ENCODE measurements around the gene FAIM2.
"Not testable (repeated sequence)": the region's sequence is repeated elsewhere in the genome, so short reads cannot be mapped to it uniquely, and the experiment has no call there.

The FAIM2 gene

DNA sequence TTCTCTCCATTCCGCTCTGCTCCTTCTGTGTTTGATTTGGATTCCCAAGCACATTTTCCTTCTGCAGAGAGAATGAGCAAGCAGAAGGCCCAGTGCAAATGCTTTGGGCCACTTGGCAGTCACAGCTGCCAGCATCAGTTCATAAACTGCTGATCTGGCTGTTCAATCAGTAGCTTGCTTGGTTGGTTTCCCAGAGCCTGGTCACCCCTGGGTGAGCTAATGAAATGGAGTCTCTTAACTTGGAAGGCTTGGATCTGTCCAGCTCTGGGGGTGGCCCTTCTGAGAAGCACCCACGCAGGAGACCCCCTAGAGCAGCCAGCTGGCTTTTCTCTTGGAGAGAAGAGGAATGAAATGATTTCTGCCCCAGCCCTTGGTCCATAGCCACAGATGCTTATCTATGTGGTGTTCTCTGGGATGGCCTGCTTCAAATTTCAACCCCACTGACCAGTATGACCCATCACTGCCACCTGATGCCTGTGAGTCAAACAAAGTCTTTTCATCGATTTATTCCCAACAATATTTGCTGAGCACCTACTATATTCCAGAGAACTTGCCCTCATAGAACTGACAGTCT lies 30.3 kb downstream of the FAIM2 start:
- DNase-seq (ENCODE audit: low read depth) = no peak
- TF ChIP-seq, protein P1, sequence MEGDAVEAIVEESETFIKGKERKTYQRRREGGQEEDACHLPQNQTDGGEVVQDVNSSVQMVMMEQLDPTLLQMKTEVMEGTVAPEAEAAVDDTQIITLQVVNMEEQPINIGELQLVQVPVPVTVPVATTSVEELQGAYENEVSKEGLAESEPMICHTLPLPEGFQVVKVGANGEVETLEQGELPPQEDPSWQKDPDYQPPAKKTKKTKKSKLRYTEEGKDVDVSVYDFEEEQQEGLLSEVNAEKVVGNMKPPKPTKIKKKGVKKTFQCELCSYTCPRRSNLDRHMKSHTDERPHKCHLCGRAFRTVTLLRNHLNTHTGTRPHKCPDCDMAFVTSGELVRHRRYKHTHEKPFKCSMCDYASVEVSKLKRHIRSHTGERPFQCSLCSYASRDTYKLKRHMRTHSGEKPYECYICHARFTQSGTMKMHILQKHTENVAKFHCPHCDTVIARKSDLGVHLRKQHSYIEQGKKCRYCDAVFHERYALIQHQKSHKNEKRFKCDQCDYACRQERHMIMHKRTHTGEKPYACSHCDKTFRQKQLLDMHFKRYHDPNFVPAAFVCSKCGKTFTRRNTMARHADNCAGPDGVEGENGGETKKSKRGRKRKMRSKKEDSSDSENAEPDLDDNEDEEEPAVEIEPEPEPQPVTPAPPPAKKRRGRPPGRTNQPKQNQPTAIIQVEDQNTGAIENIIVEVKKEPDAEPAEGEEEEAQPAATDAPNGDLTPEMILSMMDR (IDR thresholded peaks at IDR 0.05; ENCODE audit: insufficient read depth, low read depth, low read length, missing control alignments) = no peak
- no peak overlapping the region for H3K4me3 ChIP-seq (ENCODE audit: low read length)

DNA sequence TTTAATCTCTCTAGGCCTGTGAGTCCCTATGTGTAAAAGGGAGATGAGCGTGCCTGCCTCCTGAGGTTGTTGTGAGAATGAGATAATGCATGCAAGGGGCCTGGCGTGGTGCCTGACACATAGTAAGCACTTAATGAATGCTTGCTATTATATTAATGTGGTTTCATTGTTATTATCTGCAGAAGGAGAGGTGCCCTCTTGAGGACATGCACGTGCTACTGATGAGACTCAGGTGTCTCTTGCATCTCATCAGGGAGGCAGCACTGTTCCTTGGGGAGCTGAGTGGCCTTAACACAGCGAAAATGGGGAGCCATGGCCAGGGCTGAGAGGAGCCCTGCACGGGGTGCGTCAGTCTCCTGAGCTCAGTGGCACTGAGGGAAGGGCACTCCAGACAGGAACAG lies 30.9 kb downstream of the FAIM2 start:
- TF ChIP-seq, protein P1 (IDR thresholded peaks at IDR 0.05; ENCODE audit: insufficient read depth, low read depth, low read length, missing control alignments) = no peak
- DNase-seq (ENCODE audit: low read depth) = peak; percentile 42
- no peak overlapping the region for H3K4me3 ChIP-seq (ENCODE audit: low read length)

DNA sequence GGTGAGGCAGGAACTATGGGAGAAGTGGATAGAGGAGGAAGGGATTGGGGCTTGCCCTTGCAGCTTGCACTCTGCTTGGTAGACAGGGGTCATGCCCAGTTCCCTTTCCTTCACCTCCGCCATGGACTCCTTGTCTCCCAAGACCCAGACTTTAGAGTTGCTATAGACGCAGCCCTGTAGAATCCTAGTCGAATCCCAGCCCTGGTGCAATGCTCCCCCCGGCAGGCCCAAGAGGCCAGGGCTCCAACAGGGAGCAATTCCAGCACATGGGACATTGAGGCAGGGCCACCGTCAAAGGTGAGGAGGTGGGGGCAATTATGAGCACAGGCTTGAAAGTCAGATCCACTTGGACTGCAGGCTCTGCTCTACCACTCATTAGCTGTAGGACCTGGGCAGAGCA lies 31.3 kb downstream of the FAIM2 start:
- H3K4me3 ChIP-seq (ENCODE audit: low read length) = no peak overlapping the region
- no peak for DNase-seq (ENCODE audit: low read depth)
- TF ChIP-seq, protein P1 (IDR thresholded peaks at IDR 0.05; ENCODE audit: insufficient read depth, low read depth, low read length, missing control alignments) = no peak

DNA sequence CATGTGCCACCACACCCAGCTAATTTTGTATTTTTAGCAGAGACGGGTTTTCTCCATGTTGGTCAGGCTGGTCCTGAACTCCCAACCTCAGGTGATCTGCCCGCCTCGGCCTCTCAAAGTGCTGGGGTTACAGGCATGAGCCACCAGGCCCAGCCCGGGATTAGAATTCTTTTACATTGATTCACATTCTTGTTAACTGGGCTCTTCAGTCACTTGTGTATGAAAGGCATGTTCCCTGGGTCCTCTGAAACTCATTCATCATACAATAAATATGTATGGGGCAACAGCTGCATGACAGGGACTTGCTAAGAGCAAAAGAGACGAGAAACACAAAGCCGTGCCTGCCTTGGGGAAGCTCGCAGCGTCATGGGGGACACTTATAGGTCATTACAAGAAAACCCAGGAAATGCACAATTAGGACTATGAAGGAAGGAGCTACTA lies 31.9 kb downstream of the FAIM2 start:
- H3K4me3 ChIP-seq (ENCODE audit: low read length) = not testable (repeated sequence)
- peak; percentile 82 for DNase-seq (ENCODE audit: low read depth)

DNA sequence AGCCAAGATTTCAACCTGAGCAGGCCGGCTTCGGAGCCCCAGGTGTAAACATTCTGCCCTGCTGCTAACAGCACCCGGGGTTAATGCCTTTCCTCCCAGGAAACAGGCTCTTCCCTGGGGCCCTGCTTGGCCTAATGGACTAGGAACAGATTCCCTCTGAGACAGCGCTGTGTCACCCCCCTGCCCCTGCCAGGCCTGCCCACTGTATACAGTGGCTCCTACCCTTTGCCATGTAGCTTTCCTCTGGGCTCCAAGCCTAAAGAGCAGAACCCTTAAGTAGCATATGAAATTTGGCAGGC lies 32.5 kb downstream of the FAIM2 start:
- no peak for DNase-seq (ENCODE audit: low read depth)
- H3K4me3 ChIP-seq (ENCODE audit: low read length) = no peak overlapping the region
- TF ChIP-seq, protein P1 (IDR thresholded peaks at IDR 0.05; ENCODE audit: insufficient read depth, low read depth, low read length, missing control alignments) = no peak

DNA sequence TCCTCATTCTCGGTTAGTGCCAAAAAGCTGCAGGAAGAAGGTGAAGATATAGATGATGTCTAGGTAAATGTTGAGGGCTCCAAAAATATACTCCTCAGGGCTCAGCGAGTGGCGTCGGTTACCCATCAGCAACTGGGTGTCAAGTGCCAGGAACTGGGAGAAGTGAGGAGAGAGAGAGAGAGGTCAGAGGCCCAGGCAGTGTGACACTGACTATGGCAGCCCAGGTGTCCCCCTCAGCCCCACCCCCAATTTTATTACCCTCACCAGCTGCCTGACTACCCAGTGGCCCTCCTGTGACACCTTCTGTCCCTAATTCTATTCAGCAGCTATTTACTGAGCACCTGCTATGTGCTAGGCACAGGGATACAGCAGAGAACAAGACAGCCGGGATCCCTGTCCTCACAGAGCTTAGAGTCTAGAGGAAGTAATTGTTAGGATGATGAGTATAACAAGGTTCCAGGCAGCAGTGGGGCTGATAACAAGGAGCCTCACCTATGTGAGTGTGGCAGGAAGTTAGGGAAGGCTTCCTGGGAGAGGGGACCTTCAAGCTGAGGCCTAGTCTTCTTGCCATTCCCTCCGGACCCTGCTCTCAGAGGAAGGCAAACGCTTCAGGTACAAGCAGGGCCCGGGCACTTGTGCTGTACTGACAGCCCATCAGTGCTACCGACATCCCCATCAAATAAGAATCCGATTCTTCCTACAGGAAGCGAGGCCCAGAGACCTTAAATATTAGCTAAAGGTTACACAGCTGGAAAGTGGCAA lies 33.0 kb downstream of the FAIM2 start:
- DNase-seq (ENCODE audit: low read depth) = no peak
- TF ChIP-seq, protein P1 (IDR thresholded peaks at IDR 0.05; ENCODE audit: insufficient read depth, low read depth, low read length, missing control alignments) = no peak
- H3K4me3 ChIP-seq (ENCODE audit: low read length) = no peak overlapping the region

DNA sequence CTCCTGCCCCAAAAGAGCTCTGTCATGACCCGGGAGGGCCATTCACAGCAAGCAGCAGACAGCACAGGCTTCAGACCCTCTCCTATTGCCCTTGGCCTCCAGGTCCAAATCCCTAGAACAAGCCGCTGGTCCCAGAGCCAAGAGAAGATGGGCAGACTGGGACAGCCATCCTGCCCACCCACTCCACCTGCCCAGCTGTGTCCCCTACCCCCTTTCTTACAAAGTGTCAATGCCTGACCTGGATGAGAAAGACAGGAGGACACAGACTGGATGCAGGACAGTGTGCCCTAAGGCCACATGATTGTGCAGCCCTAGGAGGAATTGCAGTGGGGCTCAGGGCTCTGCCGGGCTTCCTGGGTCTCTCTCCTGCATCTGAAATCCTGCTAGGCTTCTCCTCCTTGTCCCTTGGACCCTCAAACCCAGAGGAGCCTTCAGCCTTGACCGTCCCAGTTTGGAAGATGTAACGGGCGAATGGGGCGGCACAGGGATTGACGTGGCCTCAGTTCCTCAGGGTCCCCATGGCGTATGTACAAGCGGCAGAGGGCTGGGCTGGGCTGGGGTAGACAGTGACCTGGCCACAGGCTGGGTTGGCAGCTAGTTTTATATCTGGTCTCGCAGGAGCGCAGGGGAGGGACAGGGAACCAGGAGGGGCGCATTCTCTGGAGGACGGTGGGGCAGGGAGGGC lies 33.7 kb downstream of the FAIM2 start:
- no peak overlapping the region for H3K4me3 ChIP-seq (ENCODE audit: low read length)
- TF ChIP-seq, protein P1 (IDR thresholded peaks at IDR 0.05; ENCODE audit: insufficient read depth, low read depth, low read length, missing control alignments) = no peak
- no peak for DNase-seq (ENCODE audit: low read depth)

Measured in epithelial cell of esophagus (primary cell).